ES-I3 (cell line): ENCODE results near the gene SND1.

ENCODE experiments used
- H3K36me3 ChIP-seq: 2 replicates; pipeline ENCODE4 v1.6.1; 2013; ENCODE audit warnings: mild to moderate bottlenecking, low read length, control low read depth, moderate library complexity; ENCODE audit not compliant: insufficient read depth
- H3K4me1 ChIP-seq: 2 replicates; pipeline ENCODE4 v1.6.1; 2013; ENCODE audit warnings: mild to moderate bottlenecking, control low read depth, low read length; ENCODE audit not compliant: insufficient read depth
- H3K9ac ChIP-seq: 2 replicates; pipeline ENCODE4 v1.6.1; 2013; ENCODE audit warnings: low read depth, mild to moderate bottlenecking, low read length, moderate library complexity
- H3K9me3 ChIP-seq: 2 replicates; pipeline ENCODE4 v1.6.1; 2013; ENCODE audit warnings: mild to moderate bottlenecking, low read length, moderate library complexity; ENCODE audit not compliant: control insufficient read depth, insufficient read depth

The SND1 gene

DNA sequence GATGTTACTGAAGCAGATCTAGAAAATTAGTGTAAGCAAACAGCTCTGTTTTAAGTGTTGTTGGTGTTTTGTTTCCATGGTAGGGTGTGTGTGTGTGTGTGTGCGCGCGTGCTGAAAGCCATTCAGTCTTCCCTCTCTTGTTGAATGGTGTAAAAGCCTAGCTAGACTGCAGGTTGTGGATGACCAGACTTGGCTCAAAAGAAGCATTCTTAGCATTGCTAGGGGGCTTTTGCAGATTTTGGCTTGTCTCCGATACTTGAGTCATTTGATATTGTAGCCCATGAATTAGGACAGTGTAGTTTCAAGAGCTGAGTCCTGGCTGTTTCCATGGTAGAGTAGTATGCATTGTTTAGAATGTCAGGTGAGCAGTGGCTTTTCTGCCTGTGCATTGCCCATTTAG, 99.1 kb downstream of the SND1 start:
- no peaks in the 10 kb centered on the region for H3K9me3 ChIP-seq
- H3K4me1 ChIP-seq = peaks cover 7% of the 10 kb centered on the region
- no peaks in the 10 kb centered on the region for H3K36me3 ChIP-seq

DNA sequence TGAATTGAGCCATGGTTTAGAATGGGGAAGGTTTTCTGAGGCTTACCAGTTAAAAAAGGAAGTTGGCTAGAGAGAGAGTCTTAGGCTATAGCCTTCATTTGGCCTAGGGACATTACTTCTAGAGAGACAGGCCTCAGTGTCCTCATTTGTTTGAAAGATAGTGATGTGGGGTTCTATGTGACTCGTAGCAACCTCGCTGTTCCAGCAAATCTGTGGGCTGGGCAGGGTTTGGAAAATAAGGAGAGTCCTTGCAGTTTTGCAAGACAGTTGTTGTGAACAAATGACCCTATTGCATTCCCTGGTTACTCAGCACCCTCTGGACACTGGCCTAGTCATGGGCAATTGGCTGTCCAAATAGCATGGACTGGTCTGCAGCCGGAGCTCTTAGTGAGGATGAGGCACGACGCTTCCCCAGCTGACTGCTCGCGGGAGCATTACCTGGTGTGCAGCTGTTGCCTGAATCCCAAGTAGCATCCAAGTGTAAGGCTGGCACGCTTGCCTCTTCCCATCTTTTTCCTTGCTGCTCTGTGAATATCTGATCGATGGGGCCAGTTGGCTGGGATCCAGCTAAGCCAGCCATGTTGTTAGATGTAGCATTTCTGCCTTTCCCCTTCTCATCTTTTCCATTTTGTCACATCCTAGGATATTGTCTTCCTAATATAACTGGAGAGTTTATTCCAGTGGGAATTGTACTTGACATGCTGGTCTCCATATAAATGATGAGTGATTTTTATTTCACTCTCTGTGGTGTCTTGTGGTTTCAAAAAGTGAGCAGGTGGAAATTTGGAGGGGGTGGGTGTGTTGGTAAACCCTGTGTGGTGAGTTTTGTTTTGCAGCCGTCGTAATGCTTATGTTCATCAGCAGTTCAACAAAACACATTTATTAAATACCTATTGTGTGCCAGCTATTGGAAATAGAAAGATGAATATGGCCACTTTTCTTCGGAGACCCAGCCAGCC, 99.8 kb downstream of the SND1 start:
- H3K36me3 ChIP-seq = no peaks in the 10 kb centered on the region

More for the DNA sequence above, 99.1 kb downstream of the SND1 start:
- no peak overlapping the region for H3K9ac ChIP-seq

DNA sequence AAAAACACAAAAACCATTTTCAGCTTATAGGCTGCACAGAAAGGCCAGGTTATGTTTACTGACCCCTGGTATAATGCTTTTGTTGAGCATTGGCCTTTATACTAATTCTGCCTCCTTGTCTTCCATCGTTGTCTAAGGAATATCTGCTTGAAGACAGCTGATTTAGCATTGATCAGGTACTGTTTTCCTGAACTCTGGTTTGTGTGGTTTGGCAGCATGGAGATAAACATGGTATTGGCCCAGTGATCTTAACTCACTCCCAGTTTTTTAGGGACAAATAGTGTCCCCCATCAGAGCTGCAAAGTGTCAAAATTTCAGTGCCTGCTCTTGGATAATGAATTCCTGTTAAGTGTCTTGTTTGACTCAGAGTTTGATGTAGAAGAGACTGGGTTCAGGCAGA, 100.8 kb downstream of the SND1 start:
- no peaks in the 10 kb centered on the region for H3K36me3 ChIP-seq
- H3K4me1 ChIP-seq = peaks cover 3% of the 10 kb centered on the region; the same call in 1 of the 2 replicates
- H3K9me3 ChIP-seq = no peaks in the 10 kb centered on the region
- no peak overlapping the region for H3K9ac ChIP-seq

More for the DNA sequence above, 99.8 kb downstream of the SND1 start:
- Histone ChIP-seq H3K9me3 (no peaks in the 10 kb centered on the region), H3K9ac (no peak overlapping the region), H3K4me1 (peaks cover 5% of the 10 kb centered on the region; the same call in 1 of the 2 replicates)

DNA sequence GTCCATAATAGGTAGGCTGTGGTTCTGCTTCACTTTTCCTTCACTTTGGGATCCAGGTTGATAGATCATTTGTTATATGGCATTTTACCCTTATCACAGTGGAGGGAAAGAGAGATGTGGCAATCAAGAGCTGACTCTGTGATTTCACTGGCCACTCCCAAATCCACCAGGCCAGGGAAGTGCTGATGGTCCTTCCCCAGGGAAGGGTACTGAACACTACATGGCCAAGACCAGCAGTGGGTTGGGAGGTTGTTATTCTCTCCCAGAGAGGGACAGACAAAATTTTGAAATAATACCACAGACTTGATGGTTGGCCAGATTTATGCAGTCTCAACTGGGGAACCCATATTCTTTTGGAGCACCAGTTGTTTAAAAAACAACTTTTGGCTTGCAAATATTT, 102.5 kb downstream of the SND1 start:
- Histone ChIP-seq H3K4me1 (no peaks in the 10 kb centered on the region), H3K36me3 (no peaks in the 10 kb centered on the region), H3K9me3 (no peaks in the 10 kb centered on the region), H3K9ac (no peak overlapping the region)

DNA sequence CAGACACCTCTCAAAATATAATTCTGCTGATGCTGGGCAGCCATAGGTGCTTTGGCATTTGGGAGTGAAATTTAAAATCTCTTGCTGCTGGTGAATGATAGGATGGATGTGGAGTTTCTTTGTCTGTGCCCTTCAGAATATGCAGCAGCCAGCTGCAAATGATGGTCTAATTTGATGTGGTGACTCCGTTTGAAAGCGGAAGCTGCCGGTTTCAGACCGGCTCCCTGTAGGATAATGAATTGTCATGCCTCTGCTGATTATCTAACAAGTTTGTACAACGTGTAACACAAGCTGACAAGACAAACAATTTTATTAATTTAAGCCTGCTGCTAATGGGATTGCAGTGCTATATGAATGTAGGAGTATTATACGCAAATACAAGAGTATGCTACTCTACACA, 103.5 kb downstream of the SND1 start:
- H3K9me3 ChIP-seq = no peaks in the 10 kb centered on the region
- no peaks in the 10 kb centered on the region for H3K36me3 ChIP-seq
- no peaks in the 10 kb centered on the region for H3K4me1 ChIP-seq
- no peak overlapping the region for H3K9ac ChIP-seq

DNA sequence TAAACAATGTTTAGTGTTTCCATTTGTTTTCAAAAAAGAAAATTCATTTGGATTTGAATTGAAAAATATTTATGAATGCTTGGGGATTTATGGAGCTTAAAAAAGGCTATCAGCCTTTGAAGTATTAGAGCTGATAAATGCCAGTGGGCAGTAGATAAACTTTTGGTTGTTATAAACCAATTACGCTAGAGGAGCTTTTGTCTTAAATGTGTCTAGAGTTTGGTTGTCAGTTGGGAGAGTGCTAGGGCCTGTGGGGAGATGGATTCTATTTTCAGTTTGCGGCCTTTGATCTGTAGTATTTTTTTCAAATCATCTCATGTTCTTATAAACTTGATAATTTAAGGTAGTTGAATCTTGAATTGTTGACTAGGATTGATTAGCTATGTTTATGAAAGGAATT, 104.0 kb downstream of the SND1 start:
- no peak overlapping the region for H3K9ac ChIP-seq
- H3K36me3 ChIP-seq = no peaks in the 10 kb centered on the region
- no peaks in the 10 kb centered on the region for H3K9me3 ChIP-seq
- H3K4me1 ChIP-seq = no peaks in the 10 kb centered on the region

DNA sequence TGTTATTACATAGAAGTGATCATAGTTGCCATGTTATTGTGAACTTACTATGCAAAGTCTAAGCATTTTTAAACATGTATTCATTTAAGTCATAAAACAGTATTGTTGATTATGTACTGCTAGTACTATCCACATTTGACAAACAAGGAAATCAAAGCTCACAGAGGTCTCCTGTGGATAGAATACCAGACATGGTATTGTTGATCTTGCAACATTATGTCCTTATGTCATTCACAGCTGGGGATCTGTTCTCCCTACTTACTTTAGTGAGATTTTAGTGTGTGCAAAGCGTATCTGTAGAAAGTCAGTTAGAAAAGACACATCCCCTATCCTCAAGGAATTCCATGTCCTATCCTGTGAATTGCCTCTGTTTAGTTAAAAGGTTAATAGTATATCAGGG, 106.1 kb downstream of the SND1 start:
- Histone ChIP-seq H3K36me3 (no peaks in the 10 kb centered on the region), H3K4me1 (no peaks in the 10 kb centered on the region), H3K9ac (no peak overlapping the region), H3K9me3 (no peaks in the 10 kb centered on the region)

DNA sequence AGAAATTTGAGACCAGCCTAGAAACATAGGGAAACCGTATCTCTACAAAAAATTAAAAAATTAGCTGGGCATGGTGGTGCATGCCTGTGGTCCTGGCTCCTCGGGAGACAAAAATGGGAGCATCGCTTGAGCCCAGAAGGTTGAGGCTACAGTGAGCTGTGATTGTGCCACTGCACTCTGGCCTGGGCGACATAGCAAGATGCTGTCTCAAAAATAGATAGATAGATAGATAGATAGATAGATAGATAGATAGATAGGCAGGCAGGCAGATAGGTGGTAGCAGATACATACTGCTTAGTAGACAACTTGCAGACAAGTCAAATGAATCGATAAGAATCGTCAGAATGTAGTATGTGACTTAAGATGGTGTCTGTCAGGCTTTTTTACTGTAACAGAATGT, 106.9 kb downstream of the SND1 start:
- H3K36me3 ChIP-seq = no peaks in the 10 kb centered on the region
- H3K9me3 ChIP-seq = no peaks in the 10 kb centered on the region
- no peaks in the 10 kb centered on the region for H3K4me1 ChIP-seq
- H3K9ac ChIP-seq = no peak overlapping the region

DNA sequence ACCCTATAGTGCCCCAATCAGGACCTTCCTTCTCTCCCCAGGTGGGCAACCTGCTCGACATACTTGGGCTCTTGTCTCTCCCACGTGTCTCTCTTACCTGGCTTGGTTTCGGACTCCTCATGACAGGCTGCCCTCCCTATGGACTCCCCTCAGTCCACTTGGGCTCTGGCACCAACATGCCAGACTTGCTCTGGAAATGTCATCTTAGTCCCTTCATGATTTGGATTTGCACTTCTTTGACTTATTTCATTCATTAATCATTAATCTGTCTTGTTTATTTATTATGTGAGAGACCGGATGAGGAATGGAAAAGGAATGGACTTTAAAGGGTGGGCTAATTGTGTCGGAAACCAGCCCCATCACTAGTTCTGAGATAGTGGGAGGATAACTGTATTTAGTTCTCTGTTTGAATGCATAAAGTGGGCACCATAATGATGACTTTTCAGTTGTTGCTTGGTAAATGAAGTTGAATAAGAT, 108.0 kb downstream of the SND1 start:
- Histone ChIP-seq H3K9me3 (no peaks in the 10 kb centered on the region), H3K36me3 (no peaks in the 10 kb centered on the region)

DNA sequence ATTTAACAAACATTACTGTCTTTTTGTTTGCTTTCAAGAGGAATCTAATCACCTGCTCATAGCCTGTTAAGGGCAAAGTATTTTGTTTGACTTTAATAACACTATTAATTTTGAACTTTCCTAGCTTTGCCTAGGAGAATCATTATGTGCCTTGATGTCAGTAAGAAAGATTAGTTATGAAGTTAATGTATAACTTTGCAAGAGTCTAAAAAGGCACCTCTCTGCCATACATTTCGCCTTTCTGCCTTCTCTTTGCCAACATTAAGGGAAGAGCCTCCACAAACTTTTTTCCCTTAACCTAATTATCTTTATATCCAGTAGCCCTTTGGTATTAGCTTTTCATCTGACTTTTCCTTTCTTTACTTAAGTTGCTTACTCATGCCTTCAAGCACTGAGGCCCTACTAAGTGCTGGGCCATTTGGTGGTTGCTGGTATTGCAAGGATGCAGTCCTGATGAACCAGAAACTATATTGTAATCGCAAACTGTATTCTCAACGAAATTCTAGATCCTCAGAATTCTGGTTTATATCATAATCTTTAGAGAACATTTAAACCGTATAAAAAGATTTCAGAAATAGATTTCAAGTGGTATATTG, 108.5 kb downstream of the SND1 start:
- no peaks in the 10 kb centered on the region for H3K4me1 ChIP-seq
- no peaks in the 10 kb centered on the region for H3K9me3 ChIP-seq
- H3K36me3 ChIP-seq = no peaks in the 10 kb centered on the region
- H3K9ac ChIP-seq = no peak overlapping the region

More for the DNA sequence above, 108.0 kb downstream of the SND1 start:
- no peak overlapping the region for H3K9ac ChIP-seq
- H3K4me1 ChIP-seq = no peaks in the 10 kb centered on the region

DNA sequence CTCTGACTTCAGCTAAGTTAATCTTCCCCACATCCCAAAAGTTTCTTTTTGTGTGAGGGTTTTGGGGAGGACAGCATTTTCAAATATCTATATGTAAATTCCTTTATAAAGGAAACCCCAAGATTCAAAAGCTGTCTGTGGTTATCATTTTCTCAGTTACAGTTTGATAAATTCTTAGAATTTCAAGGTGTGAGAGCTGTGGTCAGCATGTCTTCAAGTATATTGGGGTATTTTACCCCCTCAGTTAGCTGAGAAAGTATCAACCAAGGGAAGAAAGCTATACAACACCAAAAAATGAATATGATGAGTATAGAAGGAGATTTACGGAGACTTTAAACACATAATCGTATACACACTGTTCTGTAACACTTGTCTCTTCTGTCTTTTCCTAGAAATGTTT, 109.2 kb downstream of the SND1 start:
- H3K4me1 ChIP-seq = no peaks in the 10 kb centered on the region
- peaks cover 3% of the 10 kb centered on the region; the same call in 1 of the 2 replicates for H3K36me3 ChIP-seq
- no peak overlapping the region for H3K9ac ChIP-seq
- no peaks in the 10 kb centered on the region for H3K9me3 ChIP-seq

DNA sequence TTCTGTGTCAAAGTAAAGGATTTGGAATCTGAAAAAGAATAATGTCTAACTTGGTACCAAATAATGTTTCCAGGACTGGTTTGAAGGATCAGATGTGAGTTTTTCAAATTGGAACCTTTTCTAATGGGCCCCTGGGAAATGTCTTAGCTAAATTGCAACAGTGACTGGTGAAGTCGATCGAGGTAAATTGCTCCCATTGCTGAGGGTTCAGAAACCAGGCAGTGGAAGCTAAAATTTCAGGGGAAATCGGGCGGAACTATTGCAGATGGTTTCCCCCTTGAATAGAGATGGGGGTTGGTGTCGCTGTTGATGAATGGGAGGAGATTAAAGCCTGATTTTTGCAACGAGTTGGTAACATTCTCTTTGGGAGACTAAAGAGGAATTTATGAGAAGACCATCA, 112.7 kb downstream of the SND1 start:
- Histone ChIP-seq H3K9ac (no peak overlapping the region), H3K4me1 (peaks cover 9% of the 10 kb centered on the region), H3K36me3 (peaks cover 3% of the 10 kb centered on the region; the same call in 1 of the 2 replicates), H3K9me3 (no peaks in the 10 kb centered on the region)

DNA sequence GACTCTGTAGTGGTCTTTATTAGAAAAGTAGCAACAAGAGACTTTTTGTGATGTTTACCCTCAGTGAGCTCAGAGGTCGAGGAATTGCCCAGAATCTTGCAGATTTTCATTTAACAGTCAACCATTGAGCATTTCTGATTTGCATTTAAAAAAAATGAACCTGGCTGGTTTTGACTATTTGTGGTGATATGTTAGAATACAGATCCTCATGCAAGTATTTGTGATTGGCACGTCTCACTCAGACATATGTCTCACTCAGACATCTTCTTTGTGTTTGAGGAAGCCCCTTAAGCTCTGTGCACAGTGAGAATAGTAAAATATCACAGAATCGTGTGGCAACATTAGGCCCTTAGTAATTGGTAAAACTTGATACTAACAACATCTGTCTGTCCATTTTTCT, 113.2 kb downstream of the SND1 start:
- Histone ChIP-seq H3K9ac (no peak overlapping the region), H3K9me3 (no peaks in the 10 kb centered on the region), H3K36me3 (peaks cover 3% of the 10 kb centered on the region; the same call in 1 of the 2 replicates), H3K4me1 (peaks cover 9% of the 10 kb centered on the region)

DNA sequence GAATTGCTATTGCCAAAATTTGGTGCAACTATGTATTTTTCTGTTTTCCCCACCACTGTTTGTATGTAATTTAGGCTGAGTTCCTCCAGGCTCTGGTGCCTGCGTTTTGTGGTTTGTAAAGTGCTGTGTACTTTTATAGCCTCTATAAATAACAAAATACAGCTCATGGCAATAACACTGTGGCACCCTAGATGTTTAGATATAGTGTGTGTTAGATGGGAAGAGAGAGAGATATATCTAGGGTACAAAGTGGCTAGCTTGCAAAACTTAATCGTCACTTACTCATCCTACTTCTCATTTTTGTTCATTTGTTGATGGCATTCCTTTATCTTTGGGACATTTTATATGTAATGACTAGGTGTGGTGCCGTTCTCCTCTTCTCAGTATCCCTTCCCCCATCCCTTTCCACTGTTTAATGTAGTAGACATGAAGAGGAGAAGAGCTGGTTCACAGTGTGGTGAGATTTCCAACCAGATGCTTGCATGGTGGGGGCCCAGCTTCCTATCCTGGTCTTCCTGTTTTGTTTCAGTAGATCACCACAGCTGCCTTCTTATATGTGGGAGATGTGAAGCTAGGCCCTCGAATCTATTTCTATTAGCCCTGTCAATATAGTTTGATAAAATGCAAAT, 115.0 kb downstream of the SND1 start:
- peaks cover 3% of the 10 kb centered on the region; the same call in 1 of the 2 replicates for H3K36me3 ChIP-seq
- no peaks in the 10 kb centered on the region for H3K9me3 ChIP-seq
- no peak overlapping the region for H3K9ac ChIP-seq
- peaks cover 9% of the 10 kb centered on the region for H3K4me1 ChIP-seq
